ENCODE data around the gene FCSK.

The FCSK gene

GRCh38 chr16:70438585-70438968, 15.8 kb upstream of the FCSK start:
- TF ChIP-seq, protein P1, sequence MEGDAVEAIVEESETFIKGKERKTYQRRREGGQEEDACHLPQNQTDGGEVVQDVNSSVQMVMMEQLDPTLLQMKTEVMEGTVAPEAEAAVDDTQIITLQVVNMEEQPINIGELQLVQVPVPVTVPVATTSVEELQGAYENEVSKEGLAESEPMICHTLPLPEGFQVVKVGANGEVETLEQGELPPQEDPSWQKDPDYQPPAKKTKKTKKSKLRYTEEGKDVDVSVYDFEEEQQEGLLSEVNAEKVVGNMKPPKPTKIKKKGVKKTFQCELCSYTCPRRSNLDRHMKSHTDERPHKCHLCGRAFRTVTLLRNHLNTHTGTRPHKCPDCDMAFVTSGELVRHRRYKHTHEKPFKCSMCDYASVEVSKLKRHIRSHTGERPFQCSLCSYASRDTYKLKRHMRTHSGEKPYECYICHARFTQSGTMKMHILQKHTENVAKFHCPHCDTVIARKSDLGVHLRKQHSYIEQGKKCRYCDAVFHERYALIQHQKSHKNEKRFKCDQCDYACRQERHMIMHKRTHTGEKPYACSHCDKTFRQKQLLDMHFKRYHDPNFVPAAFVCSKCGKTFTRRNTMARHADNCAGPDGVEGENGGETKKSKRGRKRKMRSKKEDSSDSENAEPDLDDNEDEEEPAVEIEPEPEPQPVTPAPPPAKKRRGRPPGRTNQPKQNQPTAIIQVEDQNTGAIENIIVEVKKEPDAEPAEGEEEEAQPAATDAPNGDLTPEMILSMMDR (IDR thresholded peaks at IDR 0.05; ENCODE audit: extremely low read depth, insufficient read depth, missing control alignments) = peak; percentile 7
- DNase-seq (ENCODE audit: low spot score) = no peak
- in situ Hi-C loops (cut with MboI; ENCODE audit: low pct_unique_long_range_greater_than_20kb, low sequenced_read_pairs, unreplicated experiment) = no loop called here

GRCh38 chr16:70438969-70439862, 15.2 kb upstream of the FCSK start, which contains the start of gene ST3GAL2:
TSS of gene ST3GAL2 (minus strand) at chr16:70439100. CDS start at chr16:70398530, 40,570 bp downstream.
- TF ChIP-seq, protein P1 (IDR thresholded peaks at IDR 0.05; ENCODE audit: extremely low read depth, insufficient read depth, missing control alignments) = peak; percentile 14
- in situ Hi-C loops (cut with MboI; ENCODE audit: low pct_unique_long_range_greater_than_20kb, low sequenced_read_pairs, unreplicated experiment) = no loop called here
- DNase-seq (ENCODE audit: low spot score) = peak; percentile 97

DNA sequence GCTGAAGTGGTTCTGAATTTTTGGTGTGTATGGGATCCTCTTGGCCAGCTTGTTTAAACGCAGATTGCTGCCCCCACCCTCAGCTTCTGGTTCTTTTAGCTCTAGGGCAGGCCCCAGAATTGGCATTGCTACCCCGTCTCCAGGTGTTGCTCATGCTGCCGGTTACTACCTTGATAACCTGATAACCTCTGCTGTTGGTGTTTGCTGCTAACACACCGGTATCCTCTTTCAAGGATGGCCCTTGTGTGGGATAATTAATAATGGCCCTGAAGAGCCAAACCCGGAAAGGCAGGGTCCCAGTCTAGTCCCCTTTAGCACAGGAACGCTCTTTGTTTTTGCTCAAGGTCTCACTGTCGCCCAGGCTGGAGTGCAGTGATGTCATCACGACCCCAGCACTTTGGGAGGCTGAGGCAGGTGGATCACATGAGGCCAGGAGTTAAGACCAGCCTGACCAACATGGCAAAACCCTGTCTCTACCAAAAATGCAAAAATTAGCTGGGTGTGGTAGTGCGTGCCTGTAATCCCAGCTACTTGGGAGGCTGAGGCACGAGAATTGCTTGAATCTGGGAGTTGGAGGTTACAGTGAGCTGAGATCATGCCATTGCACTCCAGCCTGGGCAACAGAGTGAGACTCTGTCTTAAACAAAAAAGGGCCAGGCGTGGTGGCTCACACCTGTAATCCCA, 14.2 kb upstream of the FCSK start:
- in situ Hi-C loops (cut with MboI; ENCODE audit: low pct_unique_long_range_greater_than_20kb, low sequenced_read_pairs, unreplicated experiment) = no loop called here
- DNase-seq (ENCODE audit: low spot score) = no peak
- TF ChIP-seq, protein P1 (IDR thresholded peaks at IDR 0.05; ENCODE audit: extremely low read depth, insufficient read depth, missing control alignments) = no peak

- TF ChIP-seq, protein P1 (IDR thresholded peaks at IDR 0.05; ENCODE audit: extremely low read depth, insufficient read depth, missing control alignments) = no peak
- in situ Hi-C loops (cut with MboI; ENCODE audit: low pct_unique_long_range_greater_than_20kb, low sequenced_read_pairs, unreplicated experiment) = no loop called here
- DNase-seq (ENCODE audit: low spot score) = no peak
Observed at GRCh38 chr16:70441406-70441990, 12.9 kb upstream of the FCSK start.

DNA sequence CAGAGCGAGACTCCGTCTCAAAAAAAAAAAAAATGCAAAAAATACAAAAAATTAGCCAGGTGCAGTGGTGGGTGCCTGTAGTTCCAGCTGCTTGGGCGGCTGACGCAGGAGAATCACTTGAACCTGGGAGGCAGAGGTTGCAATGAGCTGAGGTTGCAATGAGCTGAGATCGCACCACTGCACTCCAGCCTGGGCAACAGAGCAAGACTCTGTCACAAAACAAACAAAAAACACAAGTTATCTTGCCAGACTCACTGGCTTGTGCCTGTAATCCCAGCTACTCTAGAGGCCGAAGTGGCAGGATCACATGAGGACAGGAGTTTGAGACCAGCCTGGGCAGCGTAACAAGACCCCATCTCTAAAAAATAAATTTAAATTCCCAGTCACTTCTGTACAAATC, 12.1 kb upstream of the FCSK start:
- in situ Hi-C loops (cut with MboI; ENCODE audit: low pct_unique_long_range_greater_than_20kb, low sequenced_read_pairs, unreplicated experiment) = no loop called here
- TF ChIP-seq, protein P1 (IDR thresholded peaks at IDR 0.05; ENCODE audit: extremely low read depth, insufficient read depth, missing control alignments) = no peak
- DNase-seq (ENCODE audit: low spot score) = no peak

- TF ChIP-seq, protein P1 (IDR thresholded peaks at IDR 0.05; ENCODE audit: extremely low read depth, insufficient read depth, missing control alignments) = no peak
- no peak for DNase-seq (ENCODE audit: low spot score)
- in situ Hi-C loops (cut with MboI; ENCODE audit: low pct_unique_long_range_greater_than_20kb, low sequenced_read_pairs, unreplicated experiment) = no loop called here
Observed at GRCh38 chr16:70444249-70445063, 9.9 kb upstream of the FCSK start.
